ENCODE data around the gene HMBS. TPM values are rescaled to one million over a fixed set of nuclear protein-coding genes. Genes with fewer than 3 reads are reported as not detected.
"Not testable (repeated sequence)": the region's sequence is repeated elsewhere in the genome, so short reads cannot be mapped to it uniquely, and the experiment has no call there.

Gene HMBS
- total and polyA plus RNA-seq, 2 of the 8 experiments (the other 6 are each of a cell fraction or from before 2014, with no cell fraction given), result 69.3 to 109 TPM

DNA sequence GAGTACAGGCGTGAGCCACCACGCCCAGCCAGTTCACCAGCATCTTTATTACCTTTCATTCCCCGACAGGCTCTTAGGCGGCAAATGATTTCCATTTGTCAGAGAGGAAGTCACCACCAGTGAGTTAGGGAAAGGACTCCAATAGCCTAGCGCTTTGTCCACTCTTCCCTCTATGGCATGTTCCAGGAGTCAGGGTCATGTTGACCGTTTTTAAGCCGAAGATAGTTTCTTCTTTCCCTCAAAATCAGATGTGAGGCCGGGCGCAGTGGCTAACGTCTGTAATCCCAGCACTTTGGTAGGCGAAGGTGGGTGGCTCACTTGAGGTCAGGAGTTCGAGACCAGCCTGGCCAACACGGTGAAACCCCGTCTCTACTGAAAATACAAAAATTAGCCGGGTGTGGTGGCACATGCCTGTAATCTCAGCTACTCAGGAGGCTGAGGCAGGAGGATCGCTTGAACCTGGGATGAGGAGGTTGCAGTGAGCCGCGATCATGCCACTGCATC, 18.5 kb downstream of the HMBS start:
- not testable (repeated sequence) for H3K14ac ChIP-seq (ENCODE audit: insufficient read length); H3K27ac ChIP-seq (ENCODE audit: low read depth, low read length); DNase-seq (ENCODE audit: low read depth in 1 of 2, low spot score in 2 of 2); H3K4ac ChIP-seq (replicated peaks; ENCODE audit: insufficient read length, low read depth, low read length); H3K27me3 ChIP-seq (replicated peaks in 1 of 4; ENCODE audit: control insufficient read depth in 3 of 4, extremely low read depth in 1 of 4, insufficient read depth in 3 of 4, low read length in 3 of 4); H3K36me3 ChIP-seq (ENCODE audit: control insufficient read depth in 2 of 4, insufficient read depth in 4 of 4, low read length in 3 of 4); H2BK15ac ChIP-seq (ENCODE audit: low read length); H2AFZ ChIP-seq (ENCODE audit: low read length); H4K5ac ChIP-seq (ENCODE audit: insufficient read length, low read depth, low read length); H4K20me1 ChIP-seq (replicated peaks in 1 of 2; ENCODE audit: control insufficient read depth in 1 of 2, insufficient read depth in 2 of 2, low read length in 2 of 2); H4K8ac ChIP-seq (ENCODE audit: extremely low read depth, insufficient read depth, low read length); H3K56ac ChIP-seq (replicated peaks; ENCODE audit: insufficient read length, low read depth, low read length); H3K23ac ChIP-seq (ENCODE audit: insufficient read length); H2BK5ac ChIP-seq (ENCODE audit: low read depth, low read length); FAIRE-seq; H3K9me3 ChIP-seq (ENCODE audit: insufficient read depth in 2 of 2, low read depth in 1 of 2, low read length in 1 of 2); H2BK120ac ChIP-seq (replicated peaks; ENCODE audit: low read depth, low read length); H4K91ac ChIP-seq (replicated peaks; ENCODE audit: insufficient read length, low read length); H2BK20ac ChIP-seq (ENCODE audit: low read length); H3K79me1 ChIP-seq (ENCODE audit: low read depth, low read length)
- Histone ChIP-seq H3K23me2 (ENCODE audit: low read depth, low read length) (peaks cover 29% of the 10 kb centered on the region), H3K4me1 (replicated peaks in 1 of 4; ENCODE audit: control insufficient read depth in 3 of 4, insufficient read depth in 4 of 4, low read length in 3 of 4) (peaks cover 3 to 25% (median 7%) of the 10 kb centered on the region in 4 experiments), H2AK5ac (ENCODE audit: low read depth, low read length) (0 out of 2 replicates have a peak overlapping the region, but pooled peaks have one; percentile 58), H3K4me3 (ENCODE audit: extremely low read depth in 1 of 4, insufficient read depth in 2 of 4, low read depth in 3 of 4, low read length in 4 of 4) (peak overlapping the region in 1 of 4 experiments; percentile 90; a peak in 2 of 8 replicates), H3K18ac (ENCODE audit: extremely low read depth, low read length) (peak overlapping the region; percentile 51; the same call in 1 of the 2 replicates), H3K4me2 (ENCODE audit: insufficient read depth in 1 of 2, low read depth in 2 of 2, low read length in 2 of 2) (peak overlapping the region; percentile 92 to 98), H3K9ac (replicated peaks in 1 of 4; ENCODE audit: extremely low read depth in 1 of 4, low read depth in 3 of 4, low read length in 3 of 4) (peak overlapping the region in 1 of 4 experiments; percentile 2; a peak in 1 of 7 replicates), H3K79me2 (ENCODE audit: control insufficient read depth in 1 of 2, insufficient read depth in 2 of 2, low read length in 2 of 2) (peaks cover 0 to 12% of the 10 kb centered on the region in 2 experiments; a peak in 2 of 4 replicates), H2BK12ac (ENCODE audit: low read depth, low read length) (peak overlapping the region; percentile 81)
- CTCF ChIA-PET (ENCODE audit: partially characterized antibody), result interaction anchor here (0.8 to 1.8 kb wide), 10 partner anchors 11 to 220 kb away, joined by 3 to 9 read pairs (median 4); partner anchors contain the start of gene VPS11
- POLR2A ChIA-PET (ENCODE audit: partially characterized antibody), result interaction anchor here (0.8 to 2.1 kb wide), 9 partner anchors 13 to 213 kb away, joined by 3 to 17 read pairs (median 6); partner anchors contain the start of genes HINFP, HMBS, MCAM and TRAPPC4
- 91% methylated on average over 18 of the region's 18 CpGs; no CpG with 5 or more reads in 1 of the 2 experiments for WGBS, 2 experiments (ENCODE audit: extremely low coverage in 1 of 2, insufficient coverage in 1 of 2, insufficient read length in 1 of 2, insufficient replicate concordance in 2 of 2, low coverage in 1 of 2, low lambda C conversion rate in 2 of 2, missing lambda C conversion rate in 1 of 2)
